Fibroblast of lung (primary cell): ENCODE data around the gene CFAP221.

Experiments
- EZH2 ChIP-seq: IDR thresholded peaks from 2 replicates; pipeline ENCODE4 v1.5.1; 2012; ENCODE audit warnings: low read length, control low read depth, mild to moderate bottlenecking; ENCODE audit errors: missing control alignments
- TF ChIP-seq, protein P1 (sequence below), 2 donors: IDR thresholded peaks in 1 of 2; conservative IDR thresholded peaks in 1 of 2; 1 replicate in 1 of 2; 2 replicates in 1 of 2; pipeline ENCODE4 v1.5.1; 2011 to 2012; ENCODE audit warnings: low read length in 2 of 2, control low read depth in 1 of 2, inconsistent platforms in 1 of 2, low read depth in 1 of 2, mild to moderate bottlenecking in 1 of 2

DNA sequence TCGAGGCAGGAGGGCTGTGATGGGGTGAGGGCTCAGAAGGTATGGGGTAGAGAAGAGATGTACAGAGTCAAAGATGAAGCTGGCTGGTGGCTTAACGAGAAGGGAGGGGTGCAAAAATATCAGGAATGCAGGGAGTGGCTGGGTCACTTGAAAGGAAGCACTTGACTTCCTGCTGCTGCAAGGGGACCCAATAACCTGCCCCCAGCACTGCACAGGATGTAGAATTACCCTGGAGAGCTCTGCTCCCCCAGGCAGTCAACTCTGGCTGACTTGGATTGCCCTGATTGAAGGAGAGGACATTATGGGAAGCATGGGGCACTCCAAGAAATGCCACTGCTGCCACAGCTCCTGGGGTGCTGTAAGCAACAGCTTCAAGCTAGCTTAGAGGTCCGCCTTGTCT is 41.8 kb downstream of the CFAP221 start:
- TF ChIP-seq EZH2, result no peak
- TF ChIP-seq, protein P1, sequence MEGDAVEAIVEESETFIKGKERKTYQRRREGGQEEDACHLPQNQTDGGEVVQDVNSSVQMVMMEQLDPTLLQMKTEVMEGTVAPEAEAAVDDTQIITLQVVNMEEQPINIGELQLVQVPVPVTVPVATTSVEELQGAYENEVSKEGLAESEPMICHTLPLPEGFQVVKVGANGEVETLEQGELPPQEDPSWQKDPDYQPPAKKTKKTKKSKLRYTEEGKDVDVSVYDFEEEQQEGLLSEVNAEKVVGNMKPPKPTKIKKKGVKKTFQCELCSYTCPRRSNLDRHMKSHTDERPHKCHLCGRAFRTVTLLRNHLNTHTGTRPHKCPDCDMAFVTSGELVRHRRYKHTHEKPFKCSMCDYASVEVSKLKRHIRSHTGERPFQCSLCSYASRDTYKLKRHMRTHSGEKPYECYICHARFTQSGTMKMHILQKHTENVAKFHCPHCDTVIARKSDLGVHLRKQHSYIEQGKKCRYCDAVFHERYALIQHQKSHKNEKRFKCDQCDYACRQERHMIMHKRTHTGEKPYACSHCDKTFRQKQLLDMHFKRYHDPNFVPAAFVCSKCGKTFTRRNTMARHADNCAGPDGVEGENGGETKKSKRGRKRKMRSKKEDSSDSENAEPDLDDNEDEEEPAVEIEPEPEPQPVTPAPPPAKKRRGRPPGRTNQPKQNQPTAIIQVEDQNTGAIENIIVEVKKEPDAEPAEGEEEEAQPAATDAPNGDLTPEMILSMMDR (conservative IDR thresholded peaks at IDR 0.05 in 1 of 2, IDR thresholded peaks at IDR 0.05 in 1 of 2; ENCODE audit: low read depth in 1 of 2, low read length in 2 of 2), result no peak
